H9 (cell line): ENCODE data around the gene XRN2. TPM values are rescaled to one million over a fixed set of nuclear protein-coding genes. Genes with fewer than 3 reads are reported as not detected.

Experiments used
- DNase-seq: peaks from one replicate; pipeline ENCODE4 v3.0.0-alpha.2; 2017
- H2AFZ ChIP-seq: one replicate; pipeline ENCODE4 v1.6.1; 2013; ENCODE audit warnings: mild to moderate bottlenecking, low read length, control low read depth, moderate library complexity
- H2AK5ac ChIP-seq: 2 replicates; pipeline ENCODE4 v1.6.1; 2013; ENCODE audit warnings: low read length, control low read depth, mixed read lengths; ENCODE audit not compliant: insufficient read length
- H2BK120ac ChIP-seq: one replicate; pipeline ENCODE4 v1.6.1; 2013; ENCODE audit warnings: low read depth, mild to moderate bottlenecking, low read length, control low read depth, inconsistent platforms; ENCODE audit not compliant: poor library complexity, severe bottlenecking
- H2BK12ac ChIP-seq: 2 replicates; pipeline ENCODE4 v1.6.1; 2013; ENCODE audit warnings: low read length, control low read depth, mixed read lengths, low read depth; ENCODE audit not compliant: insufficient read length
- H2BK15ac ChIP-seq: 2 replicates; pipeline ENCODE4 v1.6.1; 2013; ENCODE audit warnings: low read depth, low read length, control low read depth
- H2BK20ac ChIP-seq: one replicate; pipeline ENCODE4 v1.6.1; 2013; ENCODE audit warnings: low read depth, mild to moderate bottlenecking, low read length, control low read depth, inconsistent platforms; ENCODE audit not compliant: poor library complexity, severe bottlenecking
- H2BK5ac ChIP-seq: 2 replicates; pipeline ENCODE4 v1.6.1; 2013; ENCODE audit warnings: low read length, control low read depth, mixed read lengths; ENCODE audit not compliant: insufficient read length
- H3K14ac ChIP-seq: 2 replicates; pipeline ENCODE4 v1.6.1; 2013; ENCODE audit warnings: low read length, control low read depth; ENCODE audit not compliant: insufficient read depth
- H3K18ac ChIP-seq: 2 replicates; pipeline ENCODE4 v1.6.1; 2013; ENCODE audit warnings: low read depth, mild to moderate bottlenecking, mixed read lengths, low read length, control low read depth; ENCODE audit not compliant: insufficient read length
- H3K23ac ChIP-seq: 2 replicates; pipeline ENCODE4 v1.6.1; 2013; ENCODE audit warnings: low read length, control low read depth, mixed read lengths, low read depth; ENCODE audit not compliant: insufficient read length
- H3K23me2 ChIP-seq: 2 replicates; pipeline ENCODE4 v1.6.1; 2013; ENCODE audit warnings: low read depth, mild to moderate bottlenecking, mixed read lengths, low read length, control low read depth; ENCODE audit not compliant: insufficient read length, poor library complexity, severe bottlenecking
- H3K27ac ChIP-seq: 2 replicates; pipeline ENCODE4 v1.5.1; 2013; ENCODE audit warnings: low read length, control low read depth, mixed read lengths, low read depth; ENCODE audit not compliant: insufficient read length
- H3K27me3 ChIP-seq: 2 replicates; pipeline ENCODE4 v1.6.1; 2013; ENCODE audit warnings: low read length, control low read depth, inconsistent platforms; ENCODE audit not compliant: insufficient read depth
- H3K4ac ChIP-seq: 2 replicates; pipeline ENCODE4 v1.6.1; 2013; ENCODE audit warnings: low read depth, mild to moderate bottlenecking, control low read depth, inconsistent platforms, low read length, moderate library complexity
- H3K4me1 ChIP-seq: 2 replicates; pipeline ENCODE4 v1.6.1; 2013; ENCODE audit warnings: low read length, control low read depth, inconsistent platforms; ENCODE audit not compliant: insufficient read depth
- H3K4me2 ChIP-seq: 2 replicates; pipeline ENCODE4 v1.6.1; 2013; ENCODE audit warnings: low read length, control low read depth, mixed read lengths; ENCODE audit not compliant: insufficient read length, insufficient read depth
- H3K56ac ChIP-seq: 2 replicates; pipeline ENCODE4 v1.6.1; 2013; ENCODE audit warnings: low read depth, mild to moderate bottlenecking, mixed read lengths, low read length, control low read depth; ENCODE audit not compliant: insufficient read length
- H3K79me1 ChIP-seq: 2 replicates; pipeline ENCODE4 v1.6.1; 2013; ENCODE audit warnings: low read depth, mild to moderate bottlenecking, moderate library complexity, low read length, control low read depth, inconsistent platforms; ENCODE audit not compliant: insufficient read depth, poor library complexity, severe bottlenecking
- H3K79me2 ChIP-seq: 2 replicates; pipeline ENCODE4 v1.6.1; 2013; ENCODE audit warnings: low read length, control low read depth, inconsistent platforms; ENCODE audit not compliant: insufficient read depth
- H3K9ac ChIP-seq: 2 replicates; pipeline ENCODE4 v1.6.1; 2013; ENCODE audit warnings: low read length, control low read depth, mixed read lengths; ENCODE audit not compliant: insufficient read length; ENCODE audit errors: extremely low read depth
- H3K9me3 ChIP-seq: one replicate; pipeline ENCODE4 v1.6.1; 2013; ENCODE audit warnings: low read depth, low read length, inconsistent platforms; ENCODE audit not compliant: control insufficient read depth
- H3T11ph ChIP-seq: one replicate; pipeline ENCODE4 v1.6.1; 2013; ENCODE audit warnings: mild to moderate bottlenecking, low read length, control low read depth, inconsistent platforms
- H4K20me1 ChIP-seq: one replicate; pipeline ENCODE4 v1.6.1; 2013; ENCODE audit not compliant: control insufficient read depth, insufficient read length, insufficient read depth
- H4K5ac ChIP-seq: 2 replicates; pipeline ENCODE4 v1.6.1; 2013; ENCODE audit warnings: low read depth, mild to moderate bottlenecking, mixed read lengths, low read length, control low read depth; ENCODE audit not compliant: insufficient read length
- H4K8ac ChIP-seq: replicated peaks from 2 replicates; pipeline ENCODE4 v1.6.1; 2013; ENCODE audit warnings: low read length, control low read depth, mixed read lengths, low read depth; ENCODE audit not compliant: insufficient read length
- H4K91ac ChIP-seq: 2 replicates; pipeline ENCODE4 v1.6.1; 2013; ENCODE audit warnings: low read depth, mild to moderate bottlenecking, moderate library complexity, mixed read lengths, low read length, control low read depth; ENCODE audit not compliant: insufficient read length
- H3K27ac Mint-ChIP-seq, 3 experiments: 2 replicates in 2 of 3; 3 replicates in 1 of 3; pipeline ENCODE4 v1.8.0; 2020 to 2021; ENCODE audit warnings: mixed read lengths in 3 of 3, mild to moderate bottlenecking in 1 of 3, moderate library complexity in 1 of 3
- H3K27me3 Mint-ChIP-seq: 2 replicates; pipeline ENCODE4 v1.8.0; 2021; ENCODE audit warnings: low read depth, mild to moderate bottlenecking, moderate library complexity, mixed read lengths
- H3K36me3 Mint-ChIP-seq, 3 experiments: 2 replicates in 2 of 3; 3 replicates in 1 of 3; pipeline ENCODE4 v1.8.0; 2020 to 2021; ENCODE audit warnings: low read depth in 3 of 3, mixed read lengths in 3 of 3; ENCODE audit not compliant: insufficient read depth in 1 of 3
- H3K4me1 Mint-ChIP-seq, 2 experiments: 2 replicates each; pipeline ENCODE4 v1.8.0; 2020; ENCODE audit warnings: mixed read lengths in 2 of 2
- H3K4me3 Mint-ChIP-seq, 2 experiments: 2 replicates in 1 of 2; 3 replicates in 1 of 2; pipeline ENCODE4 v1.8.0; 2020 to 2021; ENCODE audit warnings: mild to moderate bottlenecking in 2 of 2, mixed read lengths in 2 of 2, moderate library complexity in 1 of 2
- H3K9me3 Mint-ChIP-seq, 2 experiments: 2 replicates in 1 of 2; 3 replicates in 1 of 2; pipeline ENCODE4 v1.8.0; 2020; ENCODE audit warnings: mild to moderate bottlenecking in 2 of 2, mixed read lengths in 2 of 2, moderate library complexity in 1 of 2
- CTCF ChIP-seq: fragments of 200-600 bp; sonication (generic); conservative IDR thresholded peaks from 3 replicates; pipeline ENCODE4 v1.8.0; 2021; ENCODE audit warnings: antibody characterized with exemption, mild to moderate bottlenecking
- WGBS: extraction: QIAGEN DNeasy Blood & Tissue Kit; methylation state at CpG from one replicate; pipeline ENCODE4 v1.1.7; 2013; ENCODE audit warnings: missing lambda C conversion rate, low lambda C conversion rate, mixed read lengths; ENCODE audit not compliant: insufficient read length; ENCODE audit errors: extremely low coverage; 5-methylcytosine and 5-hydroxymethylcytosine counted together
- total RNA-seq: library from RNA; stranded (reverse); gene quantifications from 2 replicates; pipeline ENCODE4 v1.2.1, GENCODE V29; 2021

The XRN2 gene
- total RNA-seq, 1 experiment from 2014 or later: 96.7 TPM

- H3K4me1 ChIP-seq: no peaks in the 10 kb centered on the region
- H2AK5ac ChIP-seq: no peak overlapping the region
- H3K23ac ChIP-seq: no peak overlapping the region
- Mint-ChIP-seq H3K4me3 (no peak overlapping the region), H3K36me3 (peaks cover 17 to 48% (median 41%) of the 10 kb centered on the region in 3 experiments; a peak in 6 of 7 replicates), H3K4me1 (peaks cover 8 to 12% of the 10 kb centered on the region in 2 experiments; a peak in 3 of 4 replicates), H3K27ac (no peak overlapping the region), H3K9me3 (no peaks in the 10 kb centered on the region), H3K27me3 (no peaks in the 10 kb centered on the region)
- no CpG with 5 or more reads among the region's 1 CpG for WGBS
- no peak for TF ChIP-seq CTCF
- no peak overlapping the region for H3K18ac ChIP-seq
- H4K5ac ChIP-seq: no peak overlapping the region
- H3K56ac ChIP-seq: no peak overlapping the region
- H3K79me1 ChIP-seq: peaks cover 2% of the 10 kb centered on the region
- H3T11ph ChIP-seq: no peak overlapping the region
- H3K23me2 ChIP-seq: no peaks in the 10 kb centered on the region
- no peak overlapping the region for H2BK20ac ChIP-seq
- H3K4me2 ChIP-seq: no peak overlapping the region
- no peak overlapping the region for H2BK120ac ChIP-seq
- no peak overlapping the region for H2BK12ac ChIP-seq
- no peaks in the 10 kb centered on the region for H4K20me1 ChIP-seq
- H3K4ac ChIP-seq: no peak overlapping the region
- no peaks in the 10 kb centered on the region for H3K27me3 ChIP-seq
- H2BK5ac ChIP-seq: no peak overlapping the region
- no peaks in the 10 kb centered on the region for H3K9me3 ChIP-seq
- no peak overlapping the region for H4K8ac ChIP-seq
- H4K91ac ChIP-seq: no peak overlapping the region
- H3K79me2 ChIP-seq: peaks cover 2% of the 10 kb centered on the region; the same call in 1 of the 2 replicates
- DNase-seq: no peak
- H2AFZ ChIP-seq: no peak overlapping the region
- no peak overlapping the region for H3K9ac ChIP-seq
- no peak overlapping the region for H2BK15ac ChIP-seq
- H3K27ac ChIP-seq: no peak overlapping the region
- no peak overlapping the region for H3K14ac ChIP-seq
These were observed 68.1 kb downstream of the XRN2 start for GRCh38 chr20:21371193-21371592.
